Erythroblast (primary cell): ENCODE results near the gene KIF25.

ENCODE experiments used
- GATA1 ChIP-seq: IDR thresholded peaks from 2 replicates; pipeline ENCODE4 v1.6.1; 2011; ENCODE audit warnings: low read depth, mild to moderate bottlenecking, control low read depth, low read length, moderate library complexity
- POLR2A ChIP-seq: IDR thresholded peaks from 2 replicates; pipeline ENCODE4 v1.6.1; 2011; ENCODE audit warnings: mild to moderate bottlenecking, low read length

DNA sequence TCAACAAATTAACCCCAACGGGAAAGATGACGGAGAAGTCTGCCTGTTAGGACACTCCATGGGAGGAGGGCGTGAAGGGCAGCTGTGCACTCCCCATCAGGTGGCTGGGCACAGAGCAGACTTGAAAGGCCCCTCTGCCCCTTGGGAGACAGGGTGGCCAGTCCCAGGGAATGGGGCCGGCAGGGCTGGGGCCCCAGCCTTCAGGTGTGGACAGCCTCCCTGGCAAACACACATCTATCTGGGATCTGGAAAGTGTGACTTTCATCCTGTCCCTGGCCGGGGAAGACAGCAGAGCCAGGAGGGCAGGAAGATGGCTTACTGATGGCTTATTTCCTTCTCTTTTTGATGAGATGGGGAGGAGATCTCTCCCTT lies 86.0 kb downstream of the KIF25 start:
- TF ChIP-seq POLR2A (no peak), GATA1 (no peak)
